ENCODE data around the gene TNFAIP8L3.

TNFAIP8L3 gene

DNA sequence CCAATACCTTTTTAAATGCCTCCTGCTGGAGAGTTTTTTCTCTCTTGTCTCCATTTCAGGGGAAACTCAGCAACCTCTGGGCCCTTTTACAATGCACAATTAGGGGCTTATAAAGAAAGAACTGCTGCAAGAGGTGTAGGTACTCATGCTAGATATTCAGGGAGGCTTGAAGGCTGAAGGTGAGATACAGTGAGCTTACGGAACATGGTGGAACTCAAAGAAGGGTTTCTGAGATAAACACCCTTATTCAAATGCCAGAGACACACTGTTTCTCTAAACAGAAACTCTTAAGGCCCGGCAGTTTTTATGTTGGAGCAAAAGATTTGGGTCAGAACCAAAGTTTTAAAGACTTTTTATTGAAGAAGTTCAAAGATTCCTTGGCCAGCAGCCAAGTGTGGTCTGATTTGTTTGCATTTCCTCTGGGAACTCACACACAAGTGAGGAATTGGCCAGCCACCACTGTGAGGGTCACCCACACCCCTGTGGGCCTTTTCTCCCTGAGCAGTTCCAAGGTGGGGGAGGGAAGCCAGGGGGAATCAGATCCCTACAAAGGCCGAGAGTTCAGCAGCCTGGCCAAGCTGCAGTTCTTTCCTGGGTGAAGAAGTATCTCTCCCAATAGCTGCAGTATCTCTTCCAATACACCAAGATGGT, 47.8 kb downstream of the TNFAIP8L3 start:
- Histone ChIP-seq H3K4me2 (ENCODE audit: insufficient read depth, low read length) (no peak overlapping the region), H3K27me3 (ENCODE audit: insufficient read depth, low read length, poor library complexity) (no peaks in the 10 kb centered on the region), H3K9ac (ENCODE audit: low read depth, low read length) (no peak overlapping the region), H2AFZ (ENCODE audit: low read depth, low read length) (no peak overlapping the region), H3K27ac (ENCODE audit: low read length) (no peak overlapping the region), H3K4me3 (ENCODE audit: low read depth in 1 of 2, low read length in 2 of 2) (no peak overlapping the region), H4K20me1 (ENCODE audit: insufficient read depth, low read length) (no peaks in the 10 kb centered on the region), H3K9me3 (ENCODE audit: insufficient read depth, low read length, severe bottlenecking) (no peaks in the 10 kb centered on the region), H3K36me3 (ENCODE audit: insufficient read depth, low read length) (no peaks in the 10 kb centered on the region), H3K79me2 (ENCODE audit: insufficient read depth, low read length) (no peaks in the 10 kb centered on the region), H3K4me1 (ENCODE audit: insufficient read depth, low read length) (no peaks in the 10 kb centered on the region)
- TF ChIP-seq, protein P1, sequence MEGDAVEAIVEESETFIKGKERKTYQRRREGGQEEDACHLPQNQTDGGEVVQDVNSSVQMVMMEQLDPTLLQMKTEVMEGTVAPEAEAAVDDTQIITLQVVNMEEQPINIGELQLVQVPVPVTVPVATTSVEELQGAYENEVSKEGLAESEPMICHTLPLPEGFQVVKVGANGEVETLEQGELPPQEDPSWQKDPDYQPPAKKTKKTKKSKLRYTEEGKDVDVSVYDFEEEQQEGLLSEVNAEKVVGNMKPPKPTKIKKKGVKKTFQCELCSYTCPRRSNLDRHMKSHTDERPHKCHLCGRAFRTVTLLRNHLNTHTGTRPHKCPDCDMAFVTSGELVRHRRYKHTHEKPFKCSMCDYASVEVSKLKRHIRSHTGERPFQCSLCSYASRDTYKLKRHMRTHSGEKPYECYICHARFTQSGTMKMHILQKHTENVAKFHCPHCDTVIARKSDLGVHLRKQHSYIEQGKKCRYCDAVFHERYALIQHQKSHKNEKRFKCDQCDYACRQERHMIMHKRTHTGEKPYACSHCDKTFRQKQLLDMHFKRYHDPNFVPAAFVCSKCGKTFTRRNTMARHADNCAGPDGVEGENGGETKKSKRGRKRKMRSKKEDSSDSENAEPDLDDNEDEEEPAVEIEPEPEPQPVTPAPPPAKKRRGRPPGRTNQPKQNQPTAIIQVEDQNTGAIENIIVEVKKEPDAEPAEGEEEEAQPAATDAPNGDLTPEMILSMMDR (IDR thresholded peaks at IDR 0.05; ENCODE audit: borderline replicate concordance, extremely low read depth, low read length, poor library complexity, severe bottlenecking), result no peak
- TF ChIP-seq EZH2 (IDR thresholded peaks at IDR 0.05; ENCODE audit: borderline replicate concordance, low read depth, low read length, severe bottlenecking), result no peak
- DNase-seq (no peak), ATAC-seq (ENCODE audit: insufficient read depth, low read depth) (no peak)

DNA sequence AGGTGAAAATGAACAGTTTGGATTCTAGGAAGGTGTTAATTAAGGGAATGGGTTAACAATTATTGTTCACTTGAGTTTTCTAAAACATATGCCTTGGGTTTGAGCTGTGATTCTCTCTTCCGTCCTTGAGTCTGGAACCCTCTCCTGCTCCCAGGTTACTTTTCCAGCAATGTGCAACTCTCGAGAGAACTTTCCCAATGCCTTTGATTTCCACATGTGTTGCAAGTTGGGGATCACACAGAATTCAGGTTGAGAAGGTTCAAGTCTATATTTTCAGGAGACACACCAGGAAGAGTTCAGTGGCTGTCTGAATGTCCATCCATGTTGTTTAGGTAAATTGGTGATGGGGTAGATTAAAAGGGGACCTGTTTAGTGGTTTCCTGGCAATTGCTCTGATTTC, 48.7 kb downstream of the TNFAIP8L3 start:
- TF ChIP-seq, protein P1 (IDR thresholded peaks at IDR 0.05; ENCODE audit: borderline replicate concordance, extremely low read depth, low read length, poor library complexity, severe bottlenecking), result no peak
- TF ChIP-seq EZH2 (IDR thresholded peaks at IDR 0.05; ENCODE audit: borderline replicate concordance, low read depth, low read length, severe bottlenecking), result no peak
- Histone ChIP-seq H3K4me1 (ENCODE audit: insufficient read depth, low read length) (no peaks in the 10 kb centered on the region), H3K9me3 (ENCODE audit: insufficient read depth, low read length, severe bottlenecking) (no peaks in the 10 kb centered on the region), H3K27me3 (ENCODE audit: insufficient read depth, low read length, poor library complexity) (no peaks in the 10 kb centered on the region), H3K4me2 (ENCODE audit: insufficient read depth, low read length) (no peak overlapping the region), H3K4me3 (ENCODE audit: low read depth in 1 of 2, low read length in 2 of 2) (no peak overlapping the region), H4K20me1 (ENCODE audit: insufficient read depth, low read length) (no peaks in the 10 kb centered on the region), H2AFZ (ENCODE audit: low read depth, low read length) (no peak overlapping the region), H3K9ac (ENCODE audit: low read depth, low read length) (no peak overlapping the region), H3K36me3 (ENCODE audit: insufficient read depth, low read length) (no peaks in the 10 kb centered on the region), H3K79me2 (ENCODE audit: insufficient read depth, low read length) (no peaks in the 10 kb centered on the region), H3K27ac (ENCODE audit: low read length) (no peak overlapping the region)
- DNase-seq, result no peak
- ATAC-seq (ENCODE audit: insufficient read depth, low read depth), result no peak

DNA sequence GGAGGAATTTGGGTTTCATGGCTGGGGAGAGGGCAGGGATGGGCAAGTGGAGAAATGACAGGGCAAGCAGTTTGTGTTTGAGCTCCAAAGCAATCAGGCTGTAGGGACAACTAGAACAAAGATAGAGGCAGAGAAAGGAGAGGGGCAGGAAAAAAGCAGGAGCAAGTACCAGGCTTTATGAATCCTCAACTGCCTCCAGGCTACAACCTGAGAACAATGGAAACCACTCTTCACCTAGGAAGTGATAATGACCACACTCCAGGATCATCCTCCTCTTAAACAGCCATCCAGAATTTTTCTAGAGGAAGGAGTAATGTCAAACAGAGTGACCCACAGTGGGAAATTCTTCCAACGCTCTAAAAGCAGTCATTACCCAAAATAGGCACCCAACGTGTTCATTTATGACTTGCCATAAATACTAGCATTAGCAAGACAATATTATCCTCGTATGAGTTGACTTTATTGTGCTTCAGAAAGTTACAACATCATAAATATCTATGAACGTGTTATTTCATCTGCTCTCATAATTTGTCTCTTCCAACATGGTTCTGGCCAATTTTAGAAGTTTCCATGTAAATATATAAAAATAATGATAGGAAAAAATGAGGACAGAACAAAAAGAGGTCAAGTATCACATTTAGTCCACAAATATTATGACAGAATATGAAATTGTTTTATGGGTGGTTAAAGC, 50.5 kb downstream of the TNFAIP8L3 start:
- Histone ChIP-seq H4K20me1 (ENCODE audit: insufficient read depth, low read length) (no peaks in the 10 kb centered on the region), H3K9ac (ENCODE audit: low read depth, low read length) (no peak overlapping the region), H3K27ac (ENCODE audit: low read length) (no peak overlapping the region), H3K9me3 (ENCODE audit: insufficient read depth, low read length, severe bottlenecking) (no peaks in the 10 kb centered on the region), H3K4me2 (ENCODE audit: insufficient read depth, low read length) (no peak overlapping the region), H3K4me1 (ENCODE audit: insufficient read depth, low read length) (no peaks in the 10 kb centered on the region), H2AFZ (ENCODE audit: low read depth, low read length) (no peak overlapping the region), H3K36me3 (ENCODE audit: insufficient read depth, low read length) (no peaks in the 10 kb centered on the region), H3K4me3 (ENCODE audit: low read depth in 1 of 2, low read length in 2 of 2) (no peak overlapping the region), H3K27me3 (ENCODE audit: insufficient read depth, low read length, poor library complexity) (no peaks in the 10 kb centered on the region), H3K79me2 (ENCODE audit: insufficient read depth, low read length) (no peaks in the 10 kb centered on the region)
- TF ChIP-seq, protein P1 (IDR thresholded peaks at IDR 0.05; ENCODE audit: borderline replicate concordance, extremely low read depth, low read length, poor library complexity, severe bottlenecking), result no peak
- TF ChIP-seq EZH2 (IDR thresholded peaks at IDR 0.05; ENCODE audit: borderline replicate concordance, low read depth, low read length, severe bottlenecking), result no peak
- ATAC-seq (ENCODE audit: insufficient read depth, low read depth) (no peak), DNase-seq (no peak)
